A673 (cell line): ENCODE measurements around the gene CTNNA2. TPM values are rescaled to one million over a fixed set of nuclear protein-coding genes. Genes with fewer than 3 reads are reported as not detected.

Experiments used
- BruUV-seq: library from RNA; stranded (reverse); fragments of 400-500 nt; replicated peaks from 2 replicates; lab custom pipeline; 2021; lab: Mats Ljungman, UMichigan
- CTCF ChIA-PET: fragments of 300-600 bp; sonication (Branson Sonifier 250); formaldehyde crosslinking; loops from one replicate; lab custom pipeline; 2022; ENCODE audit warnings: antibody characterized with exemption; lab: Charles Lee
- POLR2A ChIA-PET: fragments of 300-600 bp; sonication (Branson Sonifier 250); formaldehyde crosslinking; loops from one replicate; lab custom pipeline; 2022; ENCODE audit warnings: antibody characterized with exemption; ENCODE audit not compliant: low non-redundant PET; lab: Charles Lee
- DNase-seq: peaks from one replicate; pipeline ENCODE4 v3.0.0-alpha.2; 2015; ENCODE audit warnings: low spot score
- H3K27ac ChIP-seq: fragments of 200-600 bp; sonication (generic); 2 replicates; pipeline ENCODE4 v1.5.1; 2016; ENCODE audit warnings: mixed run types, low read depth, mild to moderate bottlenecking, mixed read lengths, antibody characterized with exemption, low read length; ENCODE audit not compliant: poor library complexity, severe bottlenecking
- H3K27me3 ChIP-seq: fragments of 200-600 bp; sonication (generic); replicated peaks from 2 replicates; pipeline ENCODE4 v1.6.1; 2017; ENCODE audit warnings: mixed run types, low read depth, mild to moderate bottlenecking, mixed read lengths, antibody characterized with exemption, low read length; ENCODE audit not compliant: insufficient read depth, poor library complexity
- H3K36me3 ChIP-seq: fragments of 200-600 bp; sonication (generic); 2 replicates; pipeline ENCODE4 v1.6.1; 2016; ENCODE audit warnings: mixed run types, mild to moderate bottlenecking, mixed read lengths, antibody characterized with exemption, low read length; ENCODE audit not compliant: insufficient read depth, poor library complexity, severe bottlenecking
- H3K4me1 ChIP-seq: fragments of 200-600 bp; sonication (generic); 2 replicates; pipeline ENCODE4 v1.6.1; 2017; ENCODE audit warnings: mixed run types, mild to moderate bottlenecking, mixed read lengths, antibody characterized with exemption, low read length; ENCODE audit not compliant: insufficient read depth, poor library complexity, severe bottlenecking
- H3K4me3 ChIP-seq: fragments of 200-600 bp; sonication (generic); 2 replicates; pipeline ENCODE4 v1.5.1; 2016; ENCODE audit warnings: low read depth, mixed run types, mild to moderate bottlenecking, mixed read lengths, low read length; ENCODE audit not compliant: poor library complexity, severe bottlenecking
- H3K9me3 ChIP-seq: fragments of 200-600 bp; sonication (generic); 2 replicates; pipeline ENCODE4 v1.6.1; 2016; ENCODE audit warnings: mixed run types, low read depth, mild to moderate bottlenecking, mixed read lengths, antibody characterized with exemption, low read length; ENCODE audit not compliant: poor library complexity, severe bottlenecking
- EZH2 ChIP-seq: fragments of 200-600 bp; sonication (generic); IDR thresholded peaks from 2 replicates; pipeline ENCODE4 v1.6.1; 2017; ENCODE audit warnings: borderline replicate concordance, low read depth, mild to moderate bottlenecking, mixed read lengths, antibody characterized with exemption, low read length; ENCODE audit not compliant: poor library complexity, severe bottlenecking
- intact Hi-C: fragments of 100-400 bp; cut with micrococcal nuclease; formaldehyde crosslinking; loops from one replicate; pipeline ENCODE4 v1.10.0; 2022; ENCODE audit not compliant: unreplicated experiment
- total RNA-seq: library from RNA; stranded (reverse); gene quantifications from 2 replicates; pipeline ENCODE4 v1.2.3, GENCODE V29; 2021
- TF ChIP-seq, protein P1 (sequence below): fragments of 300-800, 200-600 bp; sonication (generic); conservative IDR thresholded peaks from 2 replicates; pipeline ENCODE4 v1.5.1; 2017; ENCODE audit warnings: low read depth, mild to moderate bottlenecking, antibody characterized with exemption, low read length, moderate library complexity, mixed read lengths

Gene CTNNA2
- total RNA-seq, 1 experiment from 2014 or later = not detected

DNA sequence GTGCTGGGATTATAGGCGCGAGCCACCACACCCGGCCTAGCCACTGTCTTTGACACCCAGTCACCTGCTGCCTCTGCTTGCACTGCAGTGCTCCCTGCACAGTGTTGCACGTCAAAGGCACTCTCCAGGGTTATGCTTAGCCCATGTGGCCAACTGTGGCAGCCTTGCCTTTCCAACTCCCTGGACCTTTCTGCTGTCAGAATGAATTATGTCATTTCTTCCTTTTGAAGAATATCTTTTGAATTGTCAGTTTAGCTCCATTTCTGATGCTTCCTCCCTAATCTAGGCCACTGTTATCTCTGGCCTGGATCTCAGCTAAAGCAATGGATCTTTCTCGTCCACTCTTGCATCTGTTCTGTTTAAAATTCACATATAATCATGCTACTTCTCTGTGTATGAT lies 821.0 kb downstream of the CTNNA2 start:
- intact Hi-C loops = no loop called here
- BruUV-seq = no TSS peak
- TF ChIP-seq, protein P1, sequence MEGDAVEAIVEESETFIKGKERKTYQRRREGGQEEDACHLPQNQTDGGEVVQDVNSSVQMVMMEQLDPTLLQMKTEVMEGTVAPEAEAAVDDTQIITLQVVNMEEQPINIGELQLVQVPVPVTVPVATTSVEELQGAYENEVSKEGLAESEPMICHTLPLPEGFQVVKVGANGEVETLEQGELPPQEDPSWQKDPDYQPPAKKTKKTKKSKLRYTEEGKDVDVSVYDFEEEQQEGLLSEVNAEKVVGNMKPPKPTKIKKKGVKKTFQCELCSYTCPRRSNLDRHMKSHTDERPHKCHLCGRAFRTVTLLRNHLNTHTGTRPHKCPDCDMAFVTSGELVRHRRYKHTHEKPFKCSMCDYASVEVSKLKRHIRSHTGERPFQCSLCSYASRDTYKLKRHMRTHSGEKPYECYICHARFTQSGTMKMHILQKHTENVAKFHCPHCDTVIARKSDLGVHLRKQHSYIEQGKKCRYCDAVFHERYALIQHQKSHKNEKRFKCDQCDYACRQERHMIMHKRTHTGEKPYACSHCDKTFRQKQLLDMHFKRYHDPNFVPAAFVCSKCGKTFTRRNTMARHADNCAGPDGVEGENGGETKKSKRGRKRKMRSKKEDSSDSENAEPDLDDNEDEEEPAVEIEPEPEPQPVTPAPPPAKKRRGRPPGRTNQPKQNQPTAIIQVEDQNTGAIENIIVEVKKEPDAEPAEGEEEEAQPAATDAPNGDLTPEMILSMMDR = no peak
- TF ChIP-seq EZH2 = no peak
- H3K27ac ChIP-seq = no peak overlapping the region
- H3K9me3 ChIP-seq = no peaks in the 10 kb centered on the region
- no peaks in the 10 kb centered on the region for H3K4me1 ChIP-seq
- H3K27me3 ChIP-seq = no peaks in the 10 kb centered on the region
- no peak overlapping the region for H3K4me3 ChIP-seq
- no peaks in the 10 kb centered on the region for H3K36me3 ChIP-seq
- DNase-seq = no peak
- CTCF ChIA-PET = no interaction called here
- POLR2A ChIA-PET = no interaction called here

DNA sequence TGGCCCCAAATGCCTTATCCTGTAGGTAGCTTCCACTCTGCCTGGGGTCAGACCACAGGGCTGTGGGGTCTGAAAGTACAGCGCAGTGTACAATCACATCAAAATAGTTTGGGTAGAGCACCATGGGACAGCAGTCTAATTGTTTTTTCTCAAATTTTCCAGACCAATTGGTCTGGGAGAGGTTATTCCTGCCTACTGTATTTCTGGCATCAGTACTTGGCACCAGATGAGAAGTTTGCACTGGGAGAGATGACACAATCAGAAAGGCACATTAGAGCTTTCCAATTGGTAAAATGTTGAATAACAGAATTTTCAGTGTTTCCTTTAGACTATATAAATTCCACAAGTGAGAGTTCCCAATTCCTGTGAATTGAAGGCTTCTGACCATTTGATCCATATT lies 822.6 kb downstream of the CTNNA2 start:
- ChIA-PET CTCF (no interaction called here), POLR2A (no interaction called here)
- Histone ChIP-seq H3K27me3 (no peaks in the 10 kb centered on the region), H3K4me3 (no peak overlapping the region), H3K36me3 (no peaks in the 10 kb centered on the region), H3K9me3 (no peaks in the 10 kb centered on the region), H3K27ac (no peak overlapping the region), H3K4me1 (no peaks in the 10 kb centered on the region)
- BruUV-seq = no TSS peak
- intact Hi-C loops = no loop called here
- no peak for DNase-seq
- TF ChIP-seq, protein P1 = no peak
- TF ChIP-seq EZH2 = no peak

DNA sequence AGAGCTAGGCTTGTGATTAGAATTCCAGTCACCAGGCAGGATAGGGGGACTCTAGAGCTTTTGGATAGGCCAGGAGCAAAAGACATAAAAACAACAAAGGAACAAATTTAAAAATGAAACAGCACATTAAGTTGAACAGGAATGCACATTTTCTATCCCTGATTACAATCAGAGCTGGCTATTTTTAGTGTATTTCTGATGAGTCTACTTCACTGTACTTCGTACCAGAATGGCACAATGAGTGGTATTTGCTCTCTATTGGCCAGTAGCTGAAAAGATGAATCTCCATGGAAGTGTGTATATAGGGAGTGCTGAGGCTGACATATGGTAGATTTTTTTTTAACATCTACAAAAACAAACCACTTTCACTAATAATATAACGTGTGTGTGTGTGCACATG lies 825.9 kb downstream of the CTNNA2 start:
- ChIA-PET POLR2A (no interaction called here), CTCF (no interaction called here)
- intact Hi-C loops = no loop called here
- H3K36me3 ChIP-seq = no peaks in the 10 kb centered on the region
- no peaks in the 10 kb centered on the region for H3K27me3 ChIP-seq
- no peaks in the 10 kb centered on the region for H3K4me1 ChIP-seq
- no peak overlapping the region for H3K27ac ChIP-seq
- DNase-seq = no peak
- H3K9me3 ChIP-seq = no peaks in the 10 kb centered on the region
- BruUV-seq = no TSS peak
- no peak for TF ChIP-seq EZH2
- TF ChIP-seq, protein P1 = no peak
- no peak overlapping the region for H3K4me3 ChIP-seq
